Liver (tissue), 3 donors: ENCODE results near the gene CSDE1.

ENCODE experiments used
- CTCF ChIP-seq: fragments of 150-350 bp; IDR thresholded peaks from 2 replicates; pipeline ENCODE4 v1.5.1; 2017; ENCODE audit warnings: improper control_type of control experiment, low read depth, low read length; ENCODE audit not compliant: missing input control
- EGR1 ChIP-seq, 2 donors: IDR thresholded peaks; 2 replicates each; pipeline ENCODE4 v1.6.1; 2016 to 2018; ENCODE audit warnings: antibody characterized with exemption in 2 of 2, low read depth in 2 of 2
- FOXA1 ChIP-seq: IDR thresholded peaks from 2 replicates; pipeline ENCODE4 v1.6.1; 2016; ENCODE audit warnings: antibody characterized with exemption
- HNF4A ChIP-seq, 2 donors: conservative IDR thresholded peaks; 2 replicates each; pipeline ENCODE4 v1.6.1; 2016; ENCODE audit warnings: antibody characterized with exemption in 2 of 2, mild to moderate bottlenecking in 2 of 2
- JUND ChIP-seq, 2 donors: IDR thresholded peaks; 2 replicates each; pipeline ENCODE4 v1.6.1; 2016; ENCODE audit warnings: antibody characterized with exemption in 2 of 2
- RAD21 ChIP-seq, 2 donors: IDR thresholded peaks; 2 replicates each; pipeline ENCODE4 v1.6.1; 2016; ENCODE audit warnings: antibody characterized with exemption in 2 of 2, mild to moderate bottlenecking in 2 of 2
- REST ChIP-seq: IDR thresholded peaks from 2 replicates; pipeline ENCODE4 v1.6.1; 2016; ENCODE audit warnings: antibody characterized with exemption, mild to moderate bottlenecking
- SP1 ChIP-seq: IDR thresholded peaks from 2 replicates; pipeline ENCODE4 v1.6.1; 2018; ENCODE audit warnings: antibody characterized with exemption, mild to moderate bottlenecking
- TAF1 ChIP-seq: conservative IDR thresholded peaks from 2 replicates; pipeline ENCODE4 v1.6.1; 2016; ENCODE audit warnings: antibody characterized with exemption, mild to moderate bottlenecking
- YY1 ChIP-seq: IDR thresholded peaks from 2 replicates; pipeline ENCODE4 v1.6.1; 2016; ENCODE audit warnings: antibody characterized with exemption, mild to moderate bottlenecking
- ZBTB33 ChIP-seq: IDR thresholded peaks from 2 replicates; pipeline ENCODE4 v1.6.1; 2016; ENCODE audit warnings: antibody characterized with exemption
- donor health status: healthy.
- donor health status: healthy.

DNA sequence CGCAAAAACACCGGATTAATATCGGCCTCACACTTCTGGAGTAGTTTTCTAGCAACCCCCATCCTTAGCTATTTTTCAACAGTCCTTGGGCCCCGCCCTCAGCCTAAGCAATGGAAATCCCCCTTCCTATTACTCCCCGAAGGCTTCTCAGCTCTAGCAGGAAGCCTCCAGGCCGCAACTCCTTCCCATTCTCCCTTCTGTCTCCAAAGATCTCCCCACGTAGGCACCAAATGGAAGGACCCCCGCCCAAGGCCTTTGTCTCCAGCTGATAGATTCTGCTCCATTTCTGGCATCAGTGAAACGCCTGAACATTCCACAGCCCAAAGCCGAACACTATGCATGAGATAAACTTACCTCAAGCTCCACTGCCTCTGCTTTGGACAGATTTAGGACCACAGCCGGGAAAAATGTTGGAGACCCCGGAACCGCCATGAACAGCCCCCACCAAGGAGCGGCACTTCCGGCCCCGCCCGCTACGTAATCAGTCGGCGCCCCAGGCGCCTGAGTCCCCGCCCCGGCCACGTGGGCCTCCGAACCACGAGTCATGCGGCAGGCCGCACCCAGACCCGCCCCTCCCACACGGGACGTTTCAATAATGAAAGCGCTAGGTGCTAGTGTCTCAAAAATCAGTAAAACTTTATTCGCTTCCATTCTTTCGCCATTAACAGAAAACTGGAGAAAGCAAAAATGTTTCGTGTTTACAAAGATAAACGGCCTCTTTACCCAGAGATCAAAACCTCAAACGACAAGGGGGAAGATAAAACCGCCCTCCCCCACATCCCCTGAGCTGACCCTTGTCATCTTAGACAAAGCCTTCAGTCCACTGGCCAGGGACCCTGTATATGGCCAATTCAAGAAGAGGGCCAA lies 41.2 kb downstream of the CSDE1 start, which contains the start of gene NRAS:
- TF ChIP-seq ZBTB33 = peak; percentile 73
- TF ChIP-seq JUND (IDR thresholded peaks at IDR 0.05) = no peak
- TF ChIP-seq RAD21 (IDR thresholded peaks at IDR 0.05) = peak in 1 of 2 donors; percentile 24
- TF ChIP-seq CTCF = no peak
- peak in 1 of 2 donors; percentile 39 for TF ChIP-seq EGR1 (IDR thresholded peaks at IDR 0.05; ENCODE audit: low read depth in 2 of 2)
- TF ChIP-seq TAF1 = no peak
- peak; percentile 90 for TF ChIP-seq YY1
- TF ChIP-seq SP1 = peak; percentile 73
- peak; percentile 17 to 31 for TF ChIP-seq HNF4A (conservative IDR thresholded peaks at IDR 0.05)
- TF ChIP-seq FOXA1 = no peak
- TF ChIP-seq REST = peak; percentile 21
